Measurements from ENCODE around the gene AP1B1. TPM values are rescaled to one million over a fixed set of nuclear protein-coding genes. Genes with fewer than 3 reads are reported as not detected.

Gene AP1B1
- total RNA-seq, 1 donor from 2014 or later: 42.0 TPM

GRCh38 chr22:29300807-29301601 is 87.4 kb downstream of the AP1B1 start:
- no peak overlapping the region for H3K4me3 Mint-ChIP-seq (ENCODE audit: unreplicated experiment)
- no peaks in the 10 kb centered on the region for H3K27me3 Mint-ChIP-seq (ENCODE audit: unreplicated experiment)
- peaks cover 27% of the 10 kb centered on the region for H3K4me1 Mint-ChIP-seq (ENCODE audit: unreplicated experiment)
- TF ChIP-seq CTCF (IDR thresholded peaks at IDR 0.05): no peak
- no peaks in the 10 kb centered on the region for H3K9me3 Mint-ChIP-seq (ENCODE audit: unreplicated experiment)
- peaks cover 46% of the 10 kb centered on the region for H3K36me3 Mint-ChIP-seq (ENCODE audit: unreplicated experiment)
- H3K27ac Mint-ChIP-seq (ENCODE audit: unreplicated experiment): no peak overlapping the region
- no peak for DNase-seq (ENCODE audit: extremely low spot score, unreplicated experiment)

- no peak overlapping the region for H3K4me3 Mint-ChIP-seq (ENCODE audit: unreplicated experiment)
- no peak for DNase-seq (ENCODE audit: extremely low spot score, unreplicated experiment)
- H3K36me3 Mint-ChIP-seq (ENCODE audit: unreplicated experiment): peaks cover 50% of the 10 kb centered on the region
- H3K4me1 Mint-ChIP-seq (ENCODE audit: unreplicated experiment): peaks cover 23% of the 10 kb centered on the region
- no peaks in the 10 kb centered on the region for H3K9me3 Mint-ChIP-seq (ENCODE audit: unreplicated experiment)
- H3K27me3 Mint-ChIP-seq (ENCODE audit: unreplicated experiment): no peaks in the 10 kb centered on the region
- no peak overlapping the region for H3K27ac Mint-ChIP-seq (ENCODE audit: unreplicated experiment)
- TF ChIP-seq CTCF (IDR thresholded peaks at IDR 0.05): no peak
These were observed 87.9 kb downstream of the AP1B1 start for GRCh38 chr22:29300467-29300806.

GRCh38 chr22:29299136-29299900 is 89.1 kb downstream of the AP1B1 start:
- H3K36me3 Mint-ChIP-seq (ENCODE audit: unreplicated experiment): peaks cover 57% of the 10 kb centered on the region
- TF ChIP-seq CTCF (IDR thresholded peaks at IDR 0.05): no peak
- H3K4me3 Mint-ChIP-seq (ENCODE audit: unreplicated experiment): no peak overlapping the region
- H3K9me3 Mint-ChIP-seq (ENCODE audit: unreplicated experiment): no peaks in the 10 kb centered on the region
- DNase-seq (ENCODE audit: extremely low spot score, unreplicated experiment): peak; percentile 82
- no peaks in the 10 kb centered on the region for H3K27me3 Mint-ChIP-seq (ENCODE audit: unreplicated experiment)
- H3K4me1 Mint-ChIP-seq (ENCODE audit: unreplicated experiment): peaks cover 18% of the 10 kb centered on the region
- no peak overlapping the region for H3K27ac Mint-ChIP-seq (ENCODE audit: unreplicated experiment)

- Mint-ChIP-seq H3K9me3 (ENCODE audit: unreplicated experiment) (no peaks in the 10 kb centered on the region), H3K27ac (ENCODE audit: unreplicated experiment) (no peak overlapping the region), H3K36me3 (ENCODE audit: unreplicated experiment) (peaks cover 62% of the 10 kb centered on the region), H3K4me3 (ENCODE audit: unreplicated experiment) (no peak overlapping the region), H3K27me3 (ENCODE audit: unreplicated experiment) (no peaks in the 10 kb centered on the region), H3K4me1 (ENCODE audit: unreplicated experiment) (peaks cover 17% of the 10 kb centered on the region)
- no peak for TF ChIP-seq CTCF (IDR thresholded peaks at IDR 0.05)
- DNase-seq (ENCODE audit: extremely low spot score, unreplicated experiment): peak; percentile 75
These were observed 89.7 kb downstream of the AP1B1 start for GRCh38 chr22:29298641-29299040.

- no peaks in the 10 kb centered on the region for H3K4me1 Mint-ChIP-seq (ENCODE audit: unreplicated experiment)
- TF ChIP-seq CTCF (IDR thresholded peaks at IDR 0.05): no peak
- H3K27ac Mint-ChIP-seq (ENCODE audit: unreplicated experiment): no peak overlapping the region
- H3K9me3 Mint-ChIP-seq (ENCODE audit: unreplicated experiment): no peaks in the 10 kb centered on the region
- no peak for DNase-seq (ENCODE audit: extremely low spot score, unreplicated experiment)
- peaks cover 78% of the 10 kb centered on the region for H3K36me3 Mint-ChIP-seq (ENCODE audit: unreplicated experiment)
- H3K4me3 Mint-ChIP-seq (ENCODE audit: unreplicated experiment): no peak overlapping the region
- no peaks in the 10 kb centered on the region for H3K27me3 Mint-ChIP-seq (ENCODE audit: unreplicated experiment)
These were observed 96.0 kb downstream of the AP1B1 start for GRCh38 chr22:29292379-29292778.
